ENCODE data around the gene SPACDR. TPM values are rescaled to one million over a fixed set of nuclear protein-coding genes. Genes with fewer than 3 reads are reported as not detected.
A peak's percentile ranks its signal among the peaks of the same experiment; 100 is the strongest.

SPACDR gene
- total and polyA plus RNA-seq, 9 of the 15 experiments (the other 6 are each of a cell fraction or from before 2014, with no cell fraction given): 0.07 to 0.55 (median 0.14) TPM; not detected in 1

DNA sequence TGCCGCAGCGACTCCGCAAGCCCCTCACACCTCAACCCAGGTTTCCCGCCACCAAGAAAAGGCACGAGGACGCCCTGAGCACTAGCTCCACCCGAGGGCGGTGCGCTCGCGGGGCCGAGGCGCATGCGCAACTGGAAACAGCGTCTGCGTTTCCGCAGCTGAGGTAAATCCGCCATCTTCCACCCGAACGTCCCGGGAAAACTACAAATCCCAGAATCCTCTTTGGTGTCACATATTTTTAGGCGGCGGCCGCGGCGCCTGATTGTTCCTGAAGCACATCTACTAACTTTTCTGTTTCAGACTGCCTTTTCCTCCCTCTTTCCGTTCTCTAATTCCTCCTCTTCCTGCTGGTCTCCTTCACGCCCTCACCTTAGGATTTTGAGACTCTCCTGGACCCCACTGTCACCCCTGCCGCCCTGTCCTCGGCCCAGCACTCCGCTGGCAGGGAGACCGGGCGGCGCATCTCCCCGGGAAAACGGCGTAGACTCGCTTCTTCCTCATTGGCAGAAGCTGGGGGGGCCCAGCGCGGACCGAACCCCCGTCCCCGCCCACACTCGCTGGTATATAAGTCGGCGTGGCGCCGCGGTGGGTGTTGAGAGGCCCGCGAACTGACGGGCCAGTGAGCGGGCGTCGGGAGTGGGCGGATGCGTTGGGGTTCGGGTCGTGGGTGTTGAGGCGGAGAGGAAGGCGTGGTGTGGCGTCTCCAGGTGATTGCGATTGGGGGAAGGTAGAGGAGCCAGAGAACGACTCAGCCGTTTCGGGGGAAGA, 35.7 kb downstream of the SPACDR start, which contains the start of gene ZCWPW1 (continued):
- TF ChIP-seq, protein P1, sequence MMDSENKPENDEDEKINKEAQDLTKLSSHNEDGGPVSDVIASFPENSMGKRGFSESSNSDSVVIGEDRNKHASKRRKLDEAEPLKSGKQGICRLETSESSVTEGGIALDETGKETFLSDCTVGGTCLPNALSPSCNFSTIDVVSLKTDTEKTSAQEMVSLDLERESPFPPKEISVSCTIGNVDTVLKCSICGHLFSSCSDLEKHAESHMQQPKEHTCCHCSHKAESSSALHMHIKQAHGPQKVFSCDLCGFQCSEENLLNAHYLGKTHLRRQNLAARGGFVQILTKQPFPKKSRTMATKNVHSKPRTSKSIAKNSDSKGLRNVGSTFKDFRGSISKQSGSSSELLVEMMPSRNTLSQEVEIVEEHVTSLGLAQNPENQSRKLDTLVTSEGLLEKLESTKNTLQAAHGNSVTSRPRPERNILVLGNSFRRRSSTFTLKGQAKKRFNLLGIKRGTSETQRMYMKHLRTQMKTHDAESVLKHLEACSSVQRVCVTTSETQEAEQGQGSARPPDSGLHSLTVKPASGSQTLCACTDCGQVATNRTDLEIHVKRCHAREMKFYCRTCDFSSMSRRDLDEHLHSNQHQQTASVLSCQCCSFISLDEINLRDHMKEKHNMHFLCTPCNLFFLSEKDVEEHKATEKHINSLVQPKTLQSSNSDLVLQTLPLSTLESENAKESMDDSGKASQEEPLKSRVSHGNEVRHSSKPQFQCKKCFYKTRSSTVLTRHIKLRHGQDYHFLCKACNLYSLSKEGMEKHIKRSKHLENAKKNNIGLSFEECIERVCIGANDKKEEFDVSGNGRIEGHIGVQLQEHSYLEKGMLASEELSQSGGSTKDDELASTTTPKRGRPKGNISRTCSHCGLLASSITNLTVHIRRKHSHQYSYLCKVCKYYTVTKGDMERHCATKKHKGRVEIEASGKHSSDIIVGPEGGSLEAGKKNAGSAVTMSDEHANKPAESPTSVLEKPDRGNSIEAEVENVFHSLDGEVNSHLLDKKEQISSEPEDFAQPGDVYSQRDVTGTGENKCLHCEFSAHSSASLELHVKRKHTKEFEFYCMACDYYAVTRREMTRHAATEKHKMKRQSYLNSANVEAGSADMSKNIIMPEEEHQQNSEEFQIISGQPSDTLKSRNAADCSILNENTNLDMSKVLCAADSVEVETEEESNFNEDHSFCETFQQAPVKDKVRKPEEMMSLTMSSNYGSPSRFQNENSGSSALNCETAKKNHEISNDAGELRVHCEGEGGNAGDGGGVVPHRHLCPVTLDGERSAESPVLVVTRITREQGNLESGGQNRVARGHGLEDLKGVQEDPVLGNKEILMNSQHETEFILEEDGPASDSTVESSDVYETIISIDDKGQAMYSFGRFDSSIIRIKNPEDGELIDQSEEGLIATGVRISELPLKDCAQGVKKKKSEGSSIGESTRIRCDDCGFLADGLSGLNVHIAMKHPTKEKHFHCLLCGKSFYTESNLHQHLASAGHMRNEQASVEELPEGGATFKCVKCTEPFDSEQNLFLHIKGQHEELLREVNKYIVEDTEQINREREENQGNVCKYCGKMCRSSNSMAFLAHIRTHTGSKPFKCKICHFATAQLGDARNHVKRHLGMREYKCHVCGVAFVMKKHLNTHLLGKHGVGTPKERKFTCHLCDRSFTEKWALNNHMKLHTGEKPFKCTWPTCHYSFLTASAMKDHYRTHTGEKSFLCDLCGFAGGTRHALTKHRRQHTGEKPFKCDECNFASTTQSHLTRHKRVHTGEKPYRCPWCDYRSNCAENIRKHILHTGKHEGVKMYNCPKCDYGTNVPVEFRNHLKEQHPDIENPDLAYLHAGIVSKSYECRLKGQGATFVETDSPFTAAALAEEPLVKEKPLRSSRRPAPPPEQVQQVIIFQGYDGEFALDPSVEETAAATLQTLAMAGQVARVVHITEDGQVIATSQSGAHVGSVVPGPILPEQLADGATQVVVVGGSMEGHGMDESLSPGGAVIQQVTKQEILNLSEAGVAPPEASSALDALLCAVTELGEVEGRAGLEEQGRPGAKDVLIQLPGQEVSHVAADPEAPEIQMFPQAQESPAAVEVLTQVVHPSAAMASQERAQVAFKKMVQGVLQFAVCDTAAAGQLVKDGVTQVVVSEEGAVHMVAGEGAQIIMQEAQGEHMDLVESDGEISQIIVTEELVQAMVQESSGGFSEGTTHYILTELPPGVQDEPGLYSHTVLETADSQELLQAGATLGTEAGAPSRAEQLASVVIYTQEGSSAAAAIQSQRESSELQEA (IDR thresholded peaks at IDR 0.05; ENCODE audit: low read depth): peak; percentile 38; the same call in 1 of the 2 replicates
- TF ChIP-seq CHD1 (IDR thresholded peaks at IDR 0.05; ENCODE audit: low read length) (peak; percentile 92), SRSF9 (IDR thresholded peaks at IDR 0.05; ENCODE audit: borderline replicate concordance, low read depth, low read length) (no peak), ZNF609 (CRISPR knock-in tag; IDR thresholded peaks at IDR 0.05; ENCODE audit: borderline replicate concordance) (peak; percentile 91), COPS2 (conservative IDR thresholded peaks at IDR 0.05) (no peak), PURB (CRISPR knock-in tag; IDR thresholded peaks at IDR 0.05; ENCODE audit: low read depth) (no peak), CBX8 (IDR thresholded peaks at IDR 0.05; ENCODE audit: borderline replicate concordance, extremely low read depth, low read depth, low read length, poor library complexity, severe bottlenecking) (no peak), PPARD (CRISPR knock-in tag; IDR thresholded peaks at IDR 0.05) (no peak), HLTF (IDR thresholded peaks at IDR 0.05) (peak; percentile 90), FUS (optimal IDR thresholded peaks at IDR 0.05; ENCODE audit: low read depth, low read length) (no peak), RFX7 (CRISPR knock-in tag; IDR thresholded peaks at IDR 0.05) (peak; percentile 40; the same call in 1 of the 2 replicates), ZSCAN29 (IDR thresholded peaks at IDR 0.05) (peak; percentile 92)
- TF ChIP-seq, protein P2, sequence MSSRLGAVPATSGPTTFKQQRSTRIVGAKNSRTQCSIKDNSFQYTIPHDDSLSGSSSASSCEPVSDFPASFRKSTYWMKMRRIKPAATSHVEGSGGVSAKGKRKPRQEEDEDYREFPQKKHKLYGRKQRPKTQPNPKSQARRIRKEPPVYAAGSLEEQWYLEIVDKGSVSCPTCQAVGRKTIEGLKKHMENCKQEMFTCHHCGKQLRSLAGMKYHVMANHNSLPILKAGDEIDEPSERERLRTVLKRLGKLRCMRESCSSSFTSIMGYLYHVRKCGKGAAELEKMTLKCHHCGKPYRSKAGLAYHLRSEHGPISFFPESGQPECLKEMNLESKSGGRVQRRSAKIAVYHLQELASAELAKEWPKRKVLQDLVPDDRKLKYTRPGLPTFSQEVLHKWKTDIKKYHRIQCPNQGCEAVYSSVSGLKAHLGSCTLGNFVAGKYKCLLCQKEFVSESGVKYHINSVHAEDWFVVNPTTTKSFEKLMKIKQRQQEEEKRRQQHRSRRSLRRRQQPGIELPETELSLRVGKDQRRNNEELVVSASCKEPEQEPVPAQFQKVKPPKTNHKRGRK (tag; IDR thresholded peaks at IDR 0.05): peak; percentile 85

Data from K562 (cell line).